Measurements from ENCODE around the gene C19orf12. TPM values are rescaled to one million over a fixed set of nuclear protein-coding genes. Genes with fewer than 3 reads are reported as not detected.

Gene C19orf12
- total and polyA plus RNA-seq, 2 of the 13 experiments (the other 11 are each of a cell fraction or from before 2014, with no cell fraction given): 17.7 to 34.4 TPM

GRCh38 chr19:29714953-29715700 is at the start of gene C19orf12 (continued):
- TF ChIP-seq ZFYVE20 (CRISPR knock-in tag; IDR thresholded peaks at IDR 0.05; ENCODE audit: borderline replicate concordance, low read depth): no peak
- no peak for TF ChIP-seq ZNF660 (CRISPR knock-in tag; IDR thresholded peaks at IDR 0.05; ENCODE audit: borderline replicate concordance, low read depth)
- TF ChIP-seq, protein P1, sequence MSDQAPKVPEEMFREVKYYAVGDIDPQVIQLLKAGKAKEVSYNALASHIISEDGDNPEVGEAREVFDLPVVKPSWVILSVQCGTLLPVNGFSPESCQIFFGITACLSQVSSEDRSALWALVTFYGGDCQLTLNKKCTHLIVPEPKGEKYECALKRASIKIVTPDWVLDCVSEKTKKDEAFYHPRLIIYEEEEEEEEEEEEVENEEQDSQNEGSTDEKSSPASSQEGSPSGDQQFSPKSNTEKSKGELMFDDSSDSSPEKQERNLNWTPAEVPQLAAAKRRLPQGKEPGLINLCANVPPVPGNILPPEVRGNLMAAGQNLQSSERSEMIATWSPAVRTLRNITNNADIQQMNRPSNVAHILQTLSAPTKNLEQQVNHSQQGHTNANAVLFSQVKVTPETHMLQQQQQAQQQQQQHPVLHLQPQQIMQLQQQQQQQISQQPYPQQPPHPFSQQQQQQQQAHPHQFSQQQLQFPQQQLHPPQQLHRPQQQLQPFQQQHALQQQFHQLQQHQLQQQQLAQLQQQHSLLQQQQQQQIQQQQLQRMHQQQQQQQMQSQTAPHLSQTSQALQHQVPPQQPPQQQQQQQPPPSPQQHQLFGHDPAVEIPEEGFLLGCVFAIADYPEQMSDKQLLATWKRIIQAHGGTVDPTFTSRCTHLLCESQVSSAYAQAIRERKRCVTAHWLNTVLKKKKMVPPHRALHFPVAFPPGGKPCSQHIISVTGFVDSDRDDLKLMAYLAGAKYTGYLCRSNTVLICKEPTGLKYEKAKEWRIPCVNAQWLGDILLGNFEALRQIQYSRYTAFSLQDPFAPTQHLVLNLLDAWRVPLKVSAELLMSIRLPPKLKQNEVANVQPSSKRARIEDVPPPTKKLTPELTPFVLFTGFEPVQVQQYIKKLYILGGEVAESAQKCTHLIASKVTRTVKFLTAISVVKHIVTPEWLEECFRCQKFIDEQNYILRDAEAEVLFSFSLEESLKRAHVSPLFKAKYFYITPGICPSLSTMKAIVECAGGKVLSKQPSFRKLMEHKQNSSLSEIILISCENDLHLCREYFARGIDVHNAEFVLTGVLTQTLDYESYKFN (CRISPR knock-in tag; conservative IDR thresholded peaks at IDR 0.05): no peak
- TF ChIP-seq MED8 (CRISPR knock-in tag; IDR thresholded peaks at IDR 0.05; ENCODE audit: insufficient replicate concordance): no peak
- TF ChIP-seq NFKB2 (CRISPR knock-in tag; IDR thresholded peaks at IDR 0.05; ENCODE audit: borderline replicate concordance): no peak; the same call in none of the 2 replicates
- TF ChIP-seq SYNCRIP (IDR thresholded peaks at IDR 0.05; ENCODE audit: insufficient read depth, low read depth, low read length): no peak
- TF ChIP-seq SMAD1 (CRISPR knock-in tag; IDR thresholded peaks at IDR 0.05; ENCODE audit: borderline replicate concordance, low read depth): no peak
- no peak for TF ChIP-seq KLF11 (CRISPR knock-in tag; IDR thresholded peaks at IDR 0.05)
- no peak for TF ChIP-seq MIXL1 (CRISPR knock-in tag; IDR thresholded peaks at IDR 0.05)
- TF ChIP-seq, protein P2, sequence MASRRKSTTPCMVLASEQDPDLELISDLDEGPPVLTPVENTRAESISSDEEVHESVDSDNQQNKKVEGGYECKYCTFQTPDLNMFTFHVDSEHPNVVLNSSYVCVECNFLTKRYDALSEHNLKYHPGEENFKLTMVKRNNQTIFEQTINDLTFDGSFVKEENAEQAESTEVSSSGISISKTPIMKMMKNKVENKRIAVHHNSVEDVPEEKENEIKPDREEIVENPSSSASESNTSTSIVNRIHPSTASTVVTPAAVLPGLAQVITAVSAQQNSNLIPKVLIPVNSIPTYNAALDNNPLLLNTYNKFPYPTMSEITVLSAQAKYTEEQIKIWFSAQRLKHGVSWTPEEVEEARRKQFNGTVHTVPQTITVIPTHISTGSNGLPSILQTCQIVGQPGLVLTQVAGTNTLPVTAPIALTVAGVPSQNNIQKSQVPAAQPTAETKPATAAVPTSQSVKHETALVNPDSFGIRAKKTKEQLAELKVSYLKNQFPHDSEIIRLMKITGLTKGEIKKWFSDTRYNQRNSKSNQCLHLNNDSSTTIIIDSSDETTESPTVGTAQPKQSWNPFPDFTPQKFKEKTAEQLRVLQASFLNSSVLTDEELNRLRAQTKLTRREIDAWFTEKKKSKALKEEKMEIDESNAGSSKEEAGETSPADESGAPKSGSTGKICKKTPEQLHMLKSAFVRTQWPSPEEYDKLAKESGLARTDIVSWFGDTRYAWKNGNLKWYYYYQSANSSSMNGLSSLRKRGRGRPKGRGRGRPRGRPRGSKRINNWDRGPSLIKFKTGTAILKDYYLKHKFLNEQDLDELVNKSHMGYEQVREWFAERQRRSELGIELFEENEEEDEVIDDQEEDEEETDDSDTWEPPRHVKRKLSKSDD (CRISPR knock-in tag; IDR thresholded peaks at IDR 0.05; ENCODE audit: low read depth): no peak
- TF ChIP-seq, protein P3, sequence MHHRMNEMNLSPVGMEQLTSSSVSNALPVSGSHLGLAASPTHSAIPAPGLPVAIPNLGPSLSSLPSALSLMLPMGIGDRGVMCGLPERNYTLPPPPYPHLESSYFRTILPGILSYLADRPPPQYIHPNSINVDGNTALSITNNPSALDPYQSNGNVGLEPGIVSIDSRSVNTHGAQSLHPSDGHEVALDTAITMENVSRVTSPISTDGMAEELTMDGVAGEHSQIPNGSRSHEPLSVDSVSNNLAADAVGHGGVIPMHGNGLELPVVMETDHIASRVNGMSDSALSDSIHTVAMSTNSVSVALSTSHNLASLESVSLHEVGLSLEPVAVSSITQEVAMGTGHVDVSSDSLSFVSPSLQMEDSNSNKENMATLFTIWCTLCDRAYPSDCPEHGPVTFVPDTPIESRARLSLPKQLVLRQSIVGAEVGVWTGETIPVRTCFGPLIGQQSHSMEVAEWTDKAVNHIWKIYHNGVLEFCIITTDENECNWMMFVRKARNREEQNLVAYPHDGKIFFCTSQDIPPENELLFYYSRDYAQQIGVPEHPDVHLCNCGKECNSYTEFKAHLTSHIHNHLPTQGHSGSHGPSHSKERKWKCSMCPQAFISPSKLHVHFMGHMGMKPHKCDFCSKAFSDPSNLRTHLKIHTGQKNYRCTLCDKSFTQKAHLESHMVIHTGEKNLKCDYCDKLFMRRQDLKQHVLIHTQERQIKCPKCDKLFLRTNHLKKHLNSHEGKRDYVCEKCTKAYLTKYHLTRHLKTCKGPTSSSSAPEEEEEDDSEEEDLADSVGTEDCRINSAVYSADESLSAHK (CRISPR knock-in tag; IDR thresholded peaks at IDR 0.05; ENCODE audit: borderline replicate concordance): no peak
- no peak for TF ChIP-seq CBX2 (IDR thresholded peaks at IDR 0.05; ENCODE audit: low read depth, low read length)
- no peak for TF ChIP-seq CBX2 (CRISPR knock-in tag; IDR thresholded peaks at IDR 0.05; ENCODE audit: low read depth)
- no peak; the same call in 1 of the 2 replicates for TF ChIP-seq KAT8 (CRISPR knock-in tag; IDR thresholded peaks at IDR 0.05)
- peak; percentile 36; the same call in 1 of the 2 replicates for TF ChIP-seq KDM2A (CRISPR knock-in tag; IDR thresholded peaks at IDR 0.05; ENCODE audit: borderline replicate concordance, low read depth)
- TF ChIP-seq ZNF629 (CRISPR knock-in tag; conservative IDR thresholded peaks at IDR 0.05): 0 out of 2 replicates have a peak, but pooled peaks have one; percentile 2
- TF ChIP-seq, protein P4, sequence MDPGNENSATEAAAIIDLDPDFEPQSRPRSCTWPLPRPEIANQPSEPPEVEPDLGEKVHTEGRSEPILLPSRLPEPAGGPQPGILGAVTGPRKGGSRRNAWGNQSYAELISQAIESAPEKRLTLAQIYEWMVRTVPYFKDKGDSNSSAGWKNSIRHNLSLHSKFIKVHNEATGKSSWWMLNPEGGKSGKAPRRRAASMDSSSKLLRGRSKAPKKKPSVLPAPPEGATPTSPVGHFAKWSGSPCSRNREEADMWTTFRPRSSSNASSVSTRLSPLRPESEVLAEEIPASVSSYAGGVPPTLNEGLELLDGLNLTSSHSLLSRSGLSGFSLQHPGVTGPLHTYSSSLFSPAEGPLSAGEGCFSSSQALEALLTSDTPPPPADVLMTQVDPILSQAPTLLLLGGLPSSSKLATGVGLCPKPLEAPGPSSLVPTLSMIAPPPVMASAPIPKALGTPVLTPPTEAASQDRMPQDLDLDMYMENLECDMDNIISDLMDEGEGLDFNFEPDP (CRISPR knock-in tag; conservative IDR thresholded peaks at IDR 0.05): no peak
- 0 out of 2 replicates have a peak, but pooled peaks have one; percentile 28 for TF ChIP-seq ZNF790 (CRISPR knock-in tag; IDR thresholded peaks at IDR 0.05; ENCODE audit: borderline replicate concordance)
- no peak for TF ChIP-seq SNAI1 (CRISPR knock-in tag; IDR thresholded peaks at IDR 0.05; ENCODE audit: borderline replicate concordance)
